Natural killer cell treated with Interleukin-12 subunit alpha and Interleukin-12 subunit beta and Interleukin-15 and Interleukin-18, amount 100 ng/mL, for 72 hours (primary cell): ENCODE results near the gene ATAT1. TPM values are rescaled to one million over a fixed set of nuclear protein-coding genes. Genes with fewer than 3 reads are reported as not detected.
"Not testable (repeated sequence)": the region's sequence is repeated elsewhere in the genome, so short reads cannot be mapped to it uniquely, and the experiment has no call there.

Experiments used
- ATAC-seq, 2 donors: fragments of 150-1000 bp; cut with Tn5 transposase in 1 of 2; sonication (Bioruptor Pico), chemical (Tn5 transposase) in 1 of 2; 2 replicates each; pipeline ENCODE4 v1.10.0; 2021
- DNase-seq: peaks from one replicate; pipeline ENCODE4 v3.0.0; 2022; ENCODE audit warnings: low spot score
- H3K27ac Mint-ChIP-seq, 2 donors: 1 replicate in 1 of 2; 2 replicates in 1 of 2; pipeline ENCODE4 v1.8.0; 2022; ENCODE audit warnings: mixed read lengths in 2 of 2, mild to moderate bottlenecking in 1 of 2, moderate library complexity in 1 of 2
- H3K27me3 Mint-ChIP-seq, 2 donors: 1 replicate in 1 of 2; 2 replicates in 1 of 2; pipeline ENCODE4 v1.8.0; 2022; ENCODE audit warnings: mixed read lengths in 2 of 2
- H3K36me3 Mint-ChIP-seq: one replicate; pipeline ENCODE4 v1.8.0; 2022; ENCODE audit warnings: mixed read lengths
- H3K4me1 Mint-ChIP-seq, 2 donors: 1 replicate in 1 of 2; 2 replicates in 1 of 2; pipeline ENCODE4 v1.8.0; 2022; ENCODE audit warnings: low read depth in 2 of 2, mixed read lengths in 2 of 2, mild to moderate bottlenecking in 1 of 2
- H3K4me3 Mint-ChIP-seq: one replicate; pipeline ENCODE4 v1.8.0; 2022; ENCODE audit warnings: mixed read lengths
- H3K9me3 Mint-ChIP-seq: 2 replicates; pipeline ENCODE4 v1.8.0; 2022; ENCODE audit warnings: mixed read lengths
- total RNA-seq, 2 donors: library from RNA; stranded (reverse); gene quantifications; one replicate each; pipeline ENCODE4 v1.2.3, GENCODE V29; 2022

The ATAT1 gene
- total RNA-seq = 10 to 100 TPM in 1 of 2 donors, 1 to 10 TPM in 1; 7.3 to 15.8 TPM

DNA sequence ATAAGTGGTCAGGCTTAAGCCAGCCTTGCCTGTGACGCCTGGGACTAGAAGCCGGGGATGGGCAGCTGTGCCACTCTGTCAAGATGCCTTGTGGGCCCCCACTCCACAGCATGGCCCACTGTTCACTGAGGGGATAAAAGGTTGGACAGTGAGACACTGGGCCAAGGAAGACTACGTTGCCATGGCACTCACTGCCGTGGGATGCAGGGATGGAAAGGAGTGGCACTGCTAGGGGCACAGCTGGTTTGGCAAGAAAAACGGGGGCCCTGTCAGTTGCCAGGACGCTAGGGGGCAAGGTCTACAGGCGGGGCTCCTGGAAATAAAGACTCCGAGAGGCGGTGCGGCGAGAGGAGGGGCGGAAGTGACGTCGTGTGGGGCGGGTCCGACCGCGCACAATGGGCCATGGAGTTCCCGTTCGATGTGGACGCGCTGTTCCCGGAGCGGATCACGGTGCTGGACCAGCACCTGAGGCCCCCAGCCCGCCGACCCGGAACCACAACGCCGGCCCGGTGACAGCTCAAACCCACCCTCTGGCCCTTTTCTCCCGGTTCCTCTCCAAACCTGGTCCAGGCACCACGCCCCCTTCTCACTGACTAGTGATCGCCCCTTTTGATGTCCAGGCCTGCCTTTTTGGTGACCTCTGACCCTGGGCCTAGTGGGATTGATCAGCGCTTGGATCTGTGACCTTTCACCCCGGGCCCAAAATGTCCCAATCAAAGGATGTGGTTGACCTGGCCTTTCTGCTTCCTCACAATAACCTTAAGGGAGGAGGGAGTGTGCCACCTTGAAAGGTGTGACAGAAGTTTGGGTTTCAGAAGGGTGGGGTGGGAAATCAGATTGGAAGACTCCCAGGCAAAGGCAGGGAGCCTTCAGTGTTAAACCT is at the start of gene ATAT1:
Gene ATAT1, plus strand, starts transcription at position 391 of the 883 bp plus-strand sequence.
- Mint-ChIP-seq H3K4me3 (peak within 1 kb of the TSS; percentile 96), H3K27me3 (no peaks in the 10 kb centered on the region), H3K27ac (peak within 1 kb of the TSS; percentile 85 to 87), H3K9me3 (no peaks in the 10 kb centered on the region), H3K4me1 (peaks cover 24 to 30% of the 10 kb centered on the region in 2 donors), H3K36me3 (peaks cover 11% of the 10 kb centered on the region)
- DNase-seq = peak; percentile 89
- peak; percentile 98 for ATAC-seq

DNA sequence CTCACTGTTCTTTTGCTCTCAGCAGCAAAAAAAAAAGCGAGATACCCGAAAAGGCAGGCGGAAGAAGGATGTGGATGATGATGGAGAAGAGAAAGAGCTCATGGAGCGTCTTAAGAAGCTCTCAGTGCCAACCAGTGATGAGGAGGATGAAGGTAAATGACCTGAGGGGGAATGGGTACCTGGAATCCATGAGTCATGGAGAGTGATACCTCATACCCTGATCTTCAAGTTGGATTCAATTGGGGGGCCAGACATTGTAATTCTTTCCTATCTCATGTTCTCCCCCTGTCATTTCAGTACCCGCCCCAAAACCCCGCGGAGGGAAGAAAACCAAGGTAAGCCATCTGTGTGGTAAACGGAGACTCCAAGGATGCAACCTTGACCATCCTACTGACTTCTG is 48.6 kb upstream of the ATAT1 start:
- ATAC-seq = no peak
- peaks cover 20 to 31% of the 10 kb centered on the region in 2 donors for H3K4me1 Mint-ChIP-seq
- no peak for DNase-seq
- no peaks in the 10 kb centered on the region for H3K27me3 Mint-ChIP-seq
- peak overlapping the region in 1 of 2 donors; percentile 36 for H3K27ac Mint-ChIP-seq
- no peaks in the 10 kb centered on the region for H3K9me3 Mint-ChIP-seq
- H3K4me3 Mint-ChIP-seq = no peak overlapping the region
- H3K36me3 Mint-ChIP-seq = peaks cover 49% of the 10 kb centered on the region

DNA sequence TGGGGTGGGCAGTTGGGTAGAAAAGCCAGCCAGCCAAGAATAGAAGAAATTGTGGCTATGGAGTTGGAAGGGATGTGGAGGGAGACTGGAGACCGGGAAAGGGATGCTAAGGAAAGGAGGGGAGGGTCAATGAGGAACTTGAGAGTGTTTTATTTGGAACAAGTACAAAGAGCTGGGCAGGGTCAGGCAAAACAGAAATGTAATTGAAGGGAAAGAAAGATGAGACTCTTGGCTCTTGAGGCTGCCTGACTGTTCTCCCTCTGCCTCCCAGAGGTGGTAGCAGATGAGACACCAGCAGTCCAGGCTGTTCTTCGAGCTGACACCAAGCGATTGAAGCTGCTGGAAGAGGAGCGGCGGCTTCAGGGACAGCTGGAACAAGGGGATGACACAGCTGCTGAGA is 42.8 kb upstream of the ATAT1 start:
- H3K27ac Mint-ChIP-seq = no peak overlapping the region
- no peak overlapping the region for H3K4me3 Mint-ChIP-seq
- H3K36me3 Mint-ChIP-seq = peaks cover 45% of the 10 kb centered on the region
- H3K27me3 Mint-ChIP-seq = no peaks in the 10 kb centered on the region
- DNase-seq = no peak
- ATAC-seq = no peak
- no peaks in the 10 kb centered on the region for H3K9me3 Mint-ChIP-seq
- peaks cover 0 to 16% of the 10 kb centered on the region in 2 donors for H3K4me1 Mint-ChIP-seq

DNA sequence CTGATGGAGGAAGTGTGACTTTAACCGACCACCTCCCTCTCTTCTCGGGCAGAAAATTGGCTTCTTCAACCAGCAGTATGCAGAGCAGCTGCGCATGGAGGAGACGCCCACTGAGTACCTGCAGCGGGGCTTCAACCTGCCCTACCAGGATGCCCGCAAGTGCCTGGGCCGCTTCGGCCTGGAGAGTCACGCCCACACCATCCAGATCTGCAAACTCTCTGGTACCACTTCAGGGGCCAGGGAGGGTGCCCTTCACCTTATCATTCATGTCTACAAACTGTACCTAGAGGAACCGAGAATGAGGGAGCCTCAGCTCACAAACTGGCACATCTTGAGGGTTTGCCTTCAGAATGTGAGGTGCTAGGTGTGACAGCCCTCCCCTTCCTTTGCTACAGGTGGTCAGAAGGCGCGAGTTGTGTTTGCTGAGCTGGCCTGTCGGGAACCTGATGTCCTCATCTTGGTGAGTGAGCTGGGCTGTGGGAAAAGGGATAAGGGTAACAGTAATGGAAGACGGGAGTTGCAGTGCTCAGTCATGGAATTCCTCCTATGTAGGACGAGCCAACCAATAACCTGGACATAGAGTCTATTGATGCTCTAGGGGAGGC is 36.8 kb upstream of the ATAT1 start:
- DNase-seq (no peak), ATAC-seq (peak in 1 of 2 donors; percentile 41)
- Mint-ChIP-seq H3K9me3 (no peaks in the 10 kb centered on the region), H3K4me3 (no peak overlapping the region), H3K27me3 (no peaks in the 10 kb centered on the region), H3K4me1 (peaks cover 6 to 9% of the 10 kb centered on the region in 2 donors), H3K36me3 (peaks cover 25% of the 10 kb centered on the region), H3K27ac (peak overlapping the region in 1 of 2 donors; percentile 8)

- Mint-ChIP-seq H3K4me1 (peaks cover 6 to 9% of the 10 kb centered on the region in 2 donors), H3K4me3 (no peak overlapping the region), H3K9me3 (no peaks in the 10 kb centered on the region), H3K27me3 (no peaks in the 10 kb centered on the region), H3K27ac (peak overlapping the region in 1 of 2 donors; percentile 8), H3K36me3 (peaks cover 25% of the 10 kb centered on the region)
- DNase-seq = no peak
- peak in 1 of 2 donors; percentile 52 for ATAC-seq
Observed at GRCh38 chr6:30590509-30590908, 36.2 kb upstream of the ATAT1 start.

DNA sequence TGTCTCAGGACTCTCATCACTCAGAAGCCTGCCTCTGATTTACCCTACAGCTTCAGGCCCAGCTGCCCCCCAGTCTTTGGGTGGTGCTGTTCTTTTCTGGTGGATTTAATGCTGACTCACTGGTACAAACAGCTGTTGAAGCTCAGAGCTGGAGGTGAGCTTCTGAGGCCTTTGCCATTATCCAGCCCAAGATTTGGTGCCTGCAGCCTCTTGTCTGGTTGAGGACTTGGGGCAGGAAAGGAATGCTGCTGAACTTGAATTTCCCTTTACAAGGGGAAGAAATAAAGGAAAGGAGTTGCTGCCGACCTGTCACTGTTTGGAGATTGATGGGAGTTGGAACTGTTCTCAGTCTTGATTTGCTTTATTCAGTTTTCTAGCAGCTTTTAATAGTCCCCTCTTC is 35.7 kb upstream of the ATAT1 start:
- no peaks in the 10 kb centered on the region for H3K9me3 Mint-ChIP-seq
- no peaks in the 10 kb centered on the region for H3K27me3 Mint-ChIP-seq
- DNase-seq = no peak
- H3K36me3 Mint-ChIP-seq = peaks cover 25% of the 10 kb centered on the region
- H3K4me1 Mint-ChIP-seq = peaks cover 6 to 9% of the 10 kb centered on the region in 2 donors
- no peak overlapping the region for H3K4me3 Mint-ChIP-seq
- H3K27ac Mint-ChIP-seq = peak overlapping the region in 1 of 2 donors; percentile 8
- ATAC-seq = no peak

- Mint-ChIP-seq H3K4me3 (no peak overlapping the region), H3K9me3 (no peaks in the 10 kb centered on the region), H3K4me1 (peaks cover 11 to 13% of the 10 kb centered on the region in 2 donors), H3K27me3 (no peaks in the 10 kb centered on the region), H3K36me3 (peaks cover 17% of the 10 kb centered on the region), H3K27ac (no peak overlapping the region)
- DNase-seq (no peak), ATAC-seq (no peak)
Observed at GRCh38 chr6:30592287-30592686, 34.4 kb upstream of the ATAT1 start.

DNA sequence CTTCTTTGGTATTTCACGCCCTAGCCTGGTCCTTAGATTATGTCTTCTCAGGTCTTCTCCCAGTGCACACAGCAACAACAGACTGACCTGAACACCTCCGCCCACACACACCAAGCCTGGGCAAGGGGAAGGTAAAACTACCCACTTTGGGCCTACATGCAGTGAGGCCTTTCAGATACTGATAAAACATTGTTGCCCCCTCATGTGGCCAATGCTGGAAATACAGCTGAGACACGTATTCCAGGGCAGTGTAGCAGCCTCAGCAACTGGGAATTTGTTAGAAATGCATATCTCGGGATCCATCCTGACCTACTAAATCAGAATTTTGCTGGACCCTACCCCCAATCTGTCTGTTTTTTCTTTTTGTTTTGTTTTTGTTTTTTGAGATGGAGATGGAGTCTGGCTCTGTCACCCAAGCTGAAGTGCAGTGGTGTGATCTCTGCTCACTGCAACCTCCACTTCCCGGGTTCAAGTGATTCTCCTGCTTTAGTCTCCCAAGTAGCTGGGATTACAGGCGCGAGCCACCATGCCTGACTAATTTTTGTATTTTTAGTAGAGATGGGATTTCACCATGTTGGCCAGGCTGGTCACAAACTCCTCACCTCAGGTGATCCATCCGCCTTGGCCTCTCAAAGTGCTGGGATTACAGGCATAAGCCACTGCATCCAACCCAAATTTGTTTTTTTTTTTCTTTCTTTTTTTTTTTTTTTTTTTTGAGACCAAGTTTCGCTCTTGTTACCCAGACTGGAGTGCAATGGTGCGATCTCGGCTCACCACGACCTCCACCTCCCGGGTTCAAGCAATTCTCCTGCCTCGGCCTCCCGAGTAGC is 29.1 kb upstream of the ATAT1 start:
- peaks cover 16 to 26% of the 10 kb centered on the region in 2 donors for H3K4me1 Mint-ChIP-seq
- H3K27ac Mint-ChIP-seq = peak overlapping the region in 1 of 2 donors; percentile 70
- peak; percentile 76 for DNase-seq
- peak; percentile 87 for ATAC-seq
- not testable (repeated sequence) for H3K27me3 Mint-ChIP-seq, H3K9me3 Mint-ChIP-seq, H3K4me3 Mint-ChIP-seq, H3K36me3 Mint-ChIP-seq

- Mint-ChIP-seq H3K4me1 (peaks cover 28 to 33% of the 10 kb centered on the region in 2 donors), H3K4me3 (no peak overlapping the region), H3K27ac (peak overlapping the region; percentile 39 to 70), H3K36me3 (peaks cover 14% of the 10 kb centered on the region), H3K27me3 (no peaks in the 10 kb centered on the region), H3K9me3 (no peaks in the 10 kb centered on the region)
- ATAC-seq (no peak), DNase-seq (no peak)
Observed at GRCh38 chr6:30598912-30599624, 27.6 kb upstream of the ATAT1 start.

GRCh38 chr6:30599625-30600324 is 26.9 kb upstream of the ATAT1 start:
- Mint-ChIP-seq H3K9me3 (no peaks in the 10 kb centered on the region), H3K27me3 (no peaks in the 10 kb centered on the region), H3K36me3 (peaks cover 21% of the 10 kb centered on the region), H3K4me1 (peaks cover 33 to 35% of the 10 kb centered on the region in 2 donors), H3K27ac (no peak overlapping the region), H3K4me3 (no peak overlapping the region)
- DNase-seq (no peak), ATAC-seq (no peak)

- Mint-ChIP-seq H3K4me3 (no peak overlapping the region), H3K27ac (no peak overlapping the region), H3K9me3 (no peaks in the 10 kb centered on the region), H3K4me1 (peaks cover 33 to 35% of the 10 kb centered on the region in 2 donors), H3K36me3 (peaks cover 28% of the 10 kb centered on the region), H3K27me3 (no peaks in the 10 kb centered on the region)
- DNase-seq = no peak
- no peak for ATAC-seq
Observed at GRCh38 chr6:30600451-30600961, 26.2 kb upstream of the ATAT1 start.

- no peak for DNase-seq
- Mint-ChIP-seq H3K36me3 (peaks cover 35% of the 10 kb centered on the region), H3K4me1 (peaks cover 38 to 42% of the 10 kb centered on the region in 2 donors), H3K4me3 (peak overlapping the region; percentile 39), H3K27me3 (no peaks in the 10 kb centered on the region), H3K9me3 (no peaks in the 10 kb centered on the region), H3K27ac (peak overlapping the region; percentile 49 to 55)
- ATAC-seq = peak; percentile 1 to 34
Observed at GRCh38 chr6:30601436-30601814, 25.2 kb upstream of the ATAT1 start.
